NCI-H2081 treated with DMSO at 0.1 percent for 48 hours (cell line): ENCODE results near the gene AK1.
"Not testable (repeated sequence)": the region's sequence is repeated elsewhere in the genome, so short reads cannot be mapped to it uniquely, and the experiment has no call there.

Source experiments
- DNase-seq: peaks from one replicate; lab custom pipeline; 2025; lab: John Stamatoyannopoulos, UW

The AK1 gene

DNA sequence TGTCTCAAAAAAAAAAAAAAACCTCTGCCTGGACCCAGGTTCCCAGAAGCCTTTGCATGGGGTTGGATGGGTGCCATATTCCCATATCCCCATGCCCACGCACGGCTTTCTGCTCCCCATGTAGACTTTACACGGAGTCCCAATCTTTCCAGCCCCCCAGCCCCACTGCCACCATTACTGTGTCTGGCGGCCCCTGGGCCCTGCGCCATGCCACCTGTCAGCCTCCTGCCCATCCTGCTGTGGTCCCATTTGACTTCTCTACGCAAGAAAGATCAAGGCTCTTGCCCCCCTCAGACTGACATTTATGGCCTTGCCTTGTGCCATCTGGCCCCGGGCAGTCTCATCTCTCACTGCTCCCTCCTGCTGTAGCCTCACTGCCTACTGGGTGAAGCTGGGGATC is 6.5 kb upstream of the AK1 start:
- DNase-seq = no peak

DNA sequence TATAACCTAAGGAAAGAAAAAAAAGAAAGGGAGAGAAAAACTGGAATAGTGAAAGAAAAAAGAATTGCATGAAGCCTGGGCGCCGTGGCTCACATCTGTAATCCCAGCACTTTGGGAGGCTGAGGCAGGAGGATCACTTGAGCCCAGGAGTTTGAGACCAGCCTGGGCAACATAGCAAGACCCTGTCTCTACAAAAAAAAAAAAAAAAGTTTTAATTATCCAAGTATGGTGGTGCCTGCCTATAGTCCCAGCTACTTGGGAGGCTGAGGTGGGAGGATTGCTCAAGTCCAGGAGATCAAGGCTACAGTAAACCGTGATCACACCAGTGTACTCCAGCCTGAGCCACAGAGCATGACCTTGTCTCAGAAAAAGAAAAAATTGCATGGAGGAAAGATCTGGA is 4.2 kb upstream of the AK1 start:
- not testable (repeated sequence) for DNase-seq

DNA sequence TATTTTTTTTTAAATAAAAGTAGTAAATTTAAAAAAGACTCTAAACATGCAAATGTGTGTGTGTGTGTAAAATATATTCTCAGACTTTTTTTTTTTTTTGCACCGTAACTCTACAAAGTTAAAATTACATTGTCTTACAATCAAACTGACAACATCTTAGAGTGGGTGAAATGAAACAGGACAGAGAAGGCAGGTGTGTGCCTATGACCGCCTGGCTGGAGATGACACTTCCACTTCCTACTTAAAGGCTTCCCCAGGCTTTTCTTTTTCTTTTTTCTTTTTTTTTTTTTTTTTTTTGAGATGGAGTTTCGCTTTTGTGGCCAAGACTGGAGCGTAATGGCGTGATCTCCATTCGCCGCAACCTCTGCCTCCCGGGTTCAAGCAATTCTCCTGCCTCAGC is 2.7 kb upstream of the AK1 start:
- DNase-seq = no peak

DNA sequence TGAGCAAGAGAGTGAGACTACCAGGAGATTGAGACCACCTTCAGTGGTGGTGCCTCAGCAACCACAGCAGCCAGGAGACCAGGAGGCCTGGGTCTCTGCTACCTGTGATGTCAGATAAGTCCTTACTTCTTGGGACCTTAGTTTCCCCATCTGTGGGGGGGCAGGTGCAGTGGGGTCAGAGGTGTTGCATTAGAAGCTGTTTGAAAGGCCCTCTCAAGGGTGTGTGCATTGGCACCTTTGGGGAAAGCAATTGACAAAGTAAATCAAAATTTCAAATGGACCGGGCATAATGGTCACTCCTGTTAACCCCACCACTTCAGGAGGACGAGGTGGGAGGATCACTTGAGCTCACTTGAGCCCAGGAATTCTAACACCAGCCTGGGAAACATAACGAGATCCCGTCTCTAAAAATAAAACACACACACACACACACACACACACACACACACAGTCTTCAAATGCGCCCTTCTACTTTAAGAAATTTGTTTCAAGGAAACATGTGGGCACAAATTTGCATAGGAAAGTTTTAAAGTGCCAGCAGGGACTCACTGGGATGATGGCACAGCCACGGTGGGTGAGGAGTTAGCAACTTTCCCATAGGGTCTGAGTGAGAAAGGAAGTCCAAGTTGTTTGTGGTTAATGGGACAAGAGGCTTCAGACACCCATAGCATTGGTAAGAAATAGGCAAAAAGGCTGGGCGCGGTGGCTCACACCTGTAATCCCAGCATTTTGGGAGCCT is 1.3 kb upstream of the AK1 start:
- DNase-seq = no peak

DNA sequence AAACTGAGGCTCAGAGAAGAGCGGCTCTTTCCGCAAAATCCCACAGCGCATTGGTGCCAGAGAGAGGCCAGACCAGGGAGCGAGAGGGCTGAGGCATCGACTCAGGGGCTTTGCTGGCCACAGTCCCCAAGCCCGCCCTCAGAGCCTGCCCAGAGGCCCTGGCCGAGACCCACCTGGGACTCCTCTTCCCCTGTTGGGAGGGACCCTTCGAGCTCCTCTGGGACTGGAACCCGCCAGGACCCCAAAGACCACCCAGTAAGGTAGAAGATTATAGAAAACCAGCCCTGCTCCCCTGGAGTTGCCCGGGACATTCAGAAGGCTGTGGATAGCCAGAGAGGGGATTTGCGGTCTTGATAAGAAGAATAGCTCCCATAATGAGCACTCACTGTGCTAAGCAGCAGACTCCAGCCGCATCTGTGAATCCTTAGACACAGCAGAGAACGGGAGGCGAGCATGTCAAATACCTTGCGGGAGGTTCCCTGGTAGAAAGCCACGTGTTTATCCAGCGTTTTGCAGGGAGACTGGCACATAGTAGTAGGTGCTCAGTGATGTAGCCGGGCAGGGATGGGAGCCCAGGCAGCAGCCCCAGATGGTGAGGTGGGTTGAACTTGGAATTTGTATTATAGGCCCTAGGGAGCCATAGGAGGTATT is 651 bp upstream of the AK1 start:
- no peak for DNase-seq

DNA sequence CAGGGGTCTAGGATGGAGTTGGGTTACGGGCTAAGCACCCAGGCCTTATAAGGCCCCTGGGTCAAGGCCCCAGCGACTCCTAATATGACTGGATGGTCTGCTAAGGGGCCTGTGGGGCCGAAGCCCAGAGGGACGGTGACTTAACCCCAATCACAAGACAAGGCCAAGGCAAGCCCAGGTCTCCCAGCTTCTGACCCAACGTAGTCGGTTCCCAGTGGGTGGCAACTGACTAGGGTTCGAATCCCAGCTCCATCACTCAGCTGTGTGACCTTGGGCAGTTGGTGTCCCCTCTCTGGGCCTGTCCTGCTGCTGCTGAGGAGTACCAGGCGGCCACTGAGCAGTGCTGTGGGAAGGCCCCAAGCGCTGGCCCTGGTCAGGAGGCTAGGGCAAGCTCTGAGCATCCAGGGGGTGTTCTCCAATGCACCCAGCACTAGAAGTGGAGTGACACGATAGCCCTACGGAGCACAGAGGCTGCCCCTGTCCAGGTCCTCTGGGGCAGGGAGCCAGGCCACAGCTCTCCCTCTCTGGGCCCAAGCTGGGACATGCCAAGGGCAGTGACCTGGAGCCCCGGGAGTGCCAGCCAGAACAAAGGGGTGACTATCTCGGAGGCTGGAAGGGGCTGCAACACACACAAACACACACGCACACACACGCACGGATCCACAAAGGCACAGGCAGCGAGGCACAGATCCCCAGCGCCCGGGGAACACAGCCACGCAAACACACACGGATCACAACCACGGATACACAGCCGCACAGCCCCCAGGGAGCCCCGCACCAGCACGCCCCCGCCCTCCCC is 512 bp downstream of the AK1 start:
- DNase-seq = no peak

DNA sequence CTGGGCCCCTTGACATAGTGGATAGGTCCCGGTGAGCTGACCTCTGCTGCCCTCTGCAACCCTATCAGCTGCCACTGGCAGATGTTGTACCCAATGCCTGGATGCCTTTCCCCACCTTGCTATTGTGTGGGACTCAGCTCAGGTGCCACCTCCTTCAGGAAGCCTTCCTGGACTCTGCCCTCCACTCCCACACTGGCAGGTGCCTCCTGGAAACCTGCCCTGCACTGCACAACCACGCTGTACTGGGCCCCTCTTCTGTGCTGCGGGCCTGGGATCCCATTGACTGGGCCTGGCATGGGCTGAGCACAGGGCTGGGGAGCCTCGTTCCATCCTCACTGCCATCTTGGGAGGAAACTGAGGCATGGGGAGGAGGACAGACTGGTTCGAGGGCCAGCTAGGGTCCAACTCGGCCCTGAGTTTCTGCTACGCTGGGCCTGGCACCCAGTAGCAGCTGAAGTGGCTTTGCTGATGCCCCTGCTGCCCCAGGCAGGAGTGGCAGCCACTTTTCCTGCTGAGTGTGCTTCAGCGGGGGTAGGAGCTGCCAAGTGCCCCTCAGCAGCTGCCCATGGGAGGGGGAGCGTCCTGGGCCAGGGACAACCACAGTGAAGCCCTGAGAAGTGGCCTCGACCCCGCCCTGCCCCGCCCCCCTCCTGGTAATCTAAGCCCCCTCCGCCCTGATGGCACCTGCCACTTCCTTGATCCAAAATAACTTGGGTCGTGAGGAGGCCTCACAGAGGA is 1.3 kb downstream of the AK1 start:
- no peak for DNase-seq

DNA sequence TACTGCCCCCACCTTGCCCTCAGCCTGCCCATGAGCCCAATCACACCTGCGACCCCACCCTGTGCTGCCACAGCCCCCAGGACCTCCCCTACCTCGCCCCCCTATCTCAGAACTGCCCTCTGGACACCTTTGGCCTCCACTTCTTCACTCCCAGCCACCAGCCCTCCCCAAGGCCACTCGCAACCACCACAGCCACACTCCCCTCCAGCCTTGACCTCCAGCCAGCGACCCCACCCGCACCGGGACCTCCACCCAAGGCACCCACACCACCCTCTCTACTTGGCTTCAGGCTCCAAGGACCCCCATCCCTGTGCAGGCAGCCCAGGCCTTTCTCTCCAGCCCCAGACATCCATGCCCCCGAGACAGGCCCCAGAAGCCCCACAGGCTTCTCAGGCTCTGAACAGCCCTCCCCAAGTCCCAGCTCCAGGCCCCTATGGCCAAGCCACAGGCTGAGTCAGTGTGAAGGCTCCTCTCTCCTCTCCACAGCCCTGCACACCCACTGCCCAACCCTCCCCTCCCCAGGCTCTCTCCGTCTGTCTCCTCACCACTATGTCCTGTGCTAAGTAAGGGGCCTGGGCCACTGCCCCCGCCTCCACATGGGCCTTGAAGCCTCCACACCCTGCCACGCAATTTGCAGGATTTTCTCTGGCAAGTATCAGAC is 2.0 kb downstream of the AK1 start:
- DNase-seq = no peak

DNA sequence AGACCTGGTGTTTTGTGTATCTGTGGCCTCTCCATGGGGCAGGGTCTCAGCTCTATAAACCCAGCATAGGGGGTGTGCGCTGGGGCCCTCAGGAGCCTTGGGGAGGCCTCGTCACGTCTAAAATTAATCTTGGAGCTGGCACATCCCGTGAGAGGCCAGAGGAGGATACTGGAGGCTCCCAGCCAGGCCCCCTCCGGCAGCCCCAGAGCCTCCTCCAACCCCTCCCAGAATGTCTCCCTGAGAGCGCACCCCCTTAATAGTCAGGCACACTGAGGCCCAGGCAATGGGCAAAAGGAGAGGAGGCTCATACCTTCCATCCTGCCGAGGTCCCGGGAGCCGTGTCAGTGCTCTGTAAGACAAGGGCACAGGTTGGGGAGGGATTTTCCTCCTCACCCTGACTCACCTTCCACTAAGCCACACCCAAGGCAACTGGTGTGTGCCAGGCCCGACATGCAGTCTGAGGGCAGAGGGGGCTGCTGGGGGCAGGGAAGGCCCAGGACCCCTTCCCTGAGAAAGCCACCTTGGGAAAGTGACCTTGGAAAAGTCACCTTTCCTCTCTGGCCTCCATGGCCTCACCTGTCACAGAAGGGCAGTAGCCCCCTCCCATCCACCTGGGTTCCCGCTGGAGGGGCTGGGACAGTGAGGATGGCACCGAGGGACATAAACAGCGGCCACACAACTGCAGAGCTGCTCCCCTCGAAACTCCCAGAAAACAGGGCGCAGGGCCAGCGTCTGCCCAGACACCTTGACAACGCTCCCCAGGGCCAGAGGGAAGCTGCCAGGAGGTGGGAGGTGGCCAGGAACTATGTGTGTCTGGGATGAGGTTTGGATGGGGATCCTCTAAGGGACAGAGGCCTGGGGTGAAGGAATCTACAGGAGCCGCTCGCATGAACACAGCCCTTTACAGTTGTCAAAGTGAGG is 2.9 kb downstream of the AK1 start:
- DNase-seq = no peak

DNA sequence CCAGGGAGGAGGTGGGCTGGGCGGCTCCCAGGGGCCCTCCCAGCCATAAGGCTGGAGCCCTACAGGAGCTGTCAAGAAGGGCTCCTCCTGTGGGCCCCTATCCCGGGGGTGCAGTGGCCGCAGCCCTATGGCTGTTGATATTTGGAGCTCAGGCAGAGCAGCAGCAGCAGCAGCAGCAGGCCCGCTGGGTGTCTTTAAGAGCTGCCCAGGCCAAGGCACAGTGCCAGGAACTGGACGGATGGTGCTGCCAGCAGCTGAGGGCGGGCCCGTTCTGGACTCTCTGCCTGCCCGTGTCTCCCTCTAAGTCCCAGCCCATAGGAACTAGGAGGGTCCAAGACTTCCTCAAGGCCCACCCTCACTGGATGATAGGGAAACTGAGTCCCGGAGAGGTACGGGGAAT is 3.6 kb downstream of the AK1 start:
- no peak for DNase-seq

DNA sequence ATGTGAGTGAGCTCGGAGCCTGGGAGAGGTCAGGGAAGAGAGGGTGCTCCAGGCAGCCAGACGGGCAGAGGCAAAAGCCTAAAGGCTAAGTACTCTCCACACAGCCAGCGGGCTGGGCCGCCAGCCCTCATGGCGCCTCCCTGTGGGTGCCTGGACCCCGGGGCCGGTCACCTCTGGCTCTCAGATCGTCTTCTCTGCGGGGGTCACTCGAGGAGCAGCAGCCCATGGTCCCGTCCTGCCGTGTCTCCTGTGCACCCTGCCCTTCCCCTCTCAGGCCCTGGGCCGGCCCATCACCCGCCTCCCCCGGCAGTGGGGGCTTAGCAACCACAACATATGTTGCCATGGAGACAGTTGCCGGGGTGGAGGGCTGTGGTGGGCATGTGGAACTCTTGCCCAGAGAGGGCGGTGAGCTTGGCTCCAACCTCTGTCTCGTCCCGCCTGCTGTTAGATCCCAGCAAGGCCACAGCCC is 4.2 kb downstream of the AK1 start:
- no peak for DNase-seq

DNA sequence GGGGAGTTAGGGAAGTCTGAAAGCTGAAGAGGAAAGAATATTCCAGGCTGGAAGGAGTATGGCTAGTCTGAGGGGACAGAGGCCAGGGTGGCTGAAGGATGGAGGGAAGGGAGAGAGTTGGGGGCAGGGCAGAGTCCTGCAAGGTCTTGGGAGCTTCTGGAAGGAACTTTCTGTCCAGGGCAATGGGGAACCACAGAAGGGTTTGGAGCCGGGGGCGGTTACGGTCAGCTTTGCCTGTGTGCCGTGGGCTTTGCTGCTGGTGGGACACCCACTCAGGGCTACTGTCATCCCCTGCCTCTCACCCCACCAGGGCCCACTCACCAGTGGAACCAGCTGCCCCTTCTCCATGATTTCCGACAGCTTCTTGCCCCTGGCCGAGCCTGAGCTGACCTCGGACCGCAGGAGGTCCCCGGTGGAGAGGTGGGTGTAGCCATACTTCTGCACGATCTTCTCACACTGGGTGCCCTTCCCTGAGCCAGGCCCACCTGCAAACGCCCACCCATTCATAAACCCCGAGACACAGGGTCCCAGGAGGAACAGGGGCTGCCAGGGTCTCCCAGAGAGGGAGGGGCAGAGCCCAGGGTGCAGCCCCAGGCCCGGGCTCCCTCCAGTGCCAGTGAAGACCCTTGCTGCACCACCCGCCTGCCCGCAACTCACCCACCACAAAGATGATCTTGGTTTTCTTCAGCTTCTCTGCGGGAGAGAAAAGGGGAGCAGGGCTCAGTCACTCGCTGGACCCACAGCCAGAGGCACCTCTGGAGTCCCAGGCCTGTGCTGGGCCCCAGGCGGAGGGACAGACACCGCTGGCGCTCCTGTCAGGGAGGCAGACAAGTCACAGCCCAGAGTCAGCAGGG is 4.9 kb downstream of the AK1 start:
- DNase-seq = no peak

DNA sequence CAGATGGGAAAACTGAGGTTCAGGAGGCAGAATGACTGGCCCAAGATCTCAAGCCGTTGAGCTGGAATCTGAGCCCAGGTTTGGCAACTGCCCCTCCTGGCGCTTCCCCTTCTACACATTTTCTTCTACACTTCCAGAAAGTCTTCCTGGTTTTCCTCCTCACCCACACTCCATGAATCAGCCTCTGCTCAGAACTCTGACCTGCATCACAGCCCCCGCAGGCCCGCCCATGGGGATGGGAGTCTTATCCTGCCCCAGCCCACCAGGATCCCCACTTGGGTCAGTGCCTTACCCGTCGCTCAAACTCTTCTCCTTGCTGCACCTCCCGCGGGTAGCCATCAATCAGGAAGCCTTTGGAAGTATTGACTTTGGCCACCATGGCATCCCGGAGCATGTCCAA is 5.9 kb downstream of the AK1 start:
- DNase-seq = no peak

DNA sequence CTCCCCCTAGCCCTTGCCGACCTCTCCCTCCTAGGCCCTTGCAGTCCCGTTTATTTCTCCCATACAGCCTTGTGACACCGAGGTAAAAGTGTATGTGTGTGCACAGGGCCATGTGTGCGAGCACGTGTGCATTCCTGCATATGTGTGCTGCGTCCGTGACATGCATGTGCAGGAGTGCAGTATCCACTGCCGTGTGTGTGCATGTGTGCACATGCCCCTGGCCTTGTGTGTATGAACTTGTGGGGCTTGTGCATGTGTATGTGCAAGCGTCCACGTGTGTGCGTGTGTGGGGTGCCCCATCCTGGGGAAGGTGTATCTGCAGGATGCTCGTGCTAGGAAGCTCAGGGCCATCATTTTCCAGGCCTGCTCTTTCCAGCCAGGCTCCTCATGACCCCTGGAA is 6.6 kb downstream of the AK1 start:
- no peak for DNase-seq

DNA sequence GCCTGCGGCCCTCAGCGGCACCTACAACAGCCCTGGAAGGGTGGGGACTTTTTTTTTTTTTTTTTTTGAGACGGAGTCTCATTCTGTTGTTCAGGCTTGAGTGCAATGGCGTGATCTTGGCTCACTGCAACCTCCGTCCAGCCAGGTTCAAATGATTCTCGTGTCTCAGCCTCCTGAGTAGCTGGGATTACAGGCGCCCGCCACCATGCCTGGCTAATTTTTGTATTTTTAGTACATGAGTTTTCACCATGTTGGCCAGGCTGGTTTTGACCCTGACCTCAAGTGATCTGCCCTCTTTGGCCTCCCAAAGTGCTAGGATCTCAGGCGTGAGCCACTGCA is 7.4 kb downstream of the AK1 start:
- DNase-seq = not testable (repeated sequence)

DNA sequence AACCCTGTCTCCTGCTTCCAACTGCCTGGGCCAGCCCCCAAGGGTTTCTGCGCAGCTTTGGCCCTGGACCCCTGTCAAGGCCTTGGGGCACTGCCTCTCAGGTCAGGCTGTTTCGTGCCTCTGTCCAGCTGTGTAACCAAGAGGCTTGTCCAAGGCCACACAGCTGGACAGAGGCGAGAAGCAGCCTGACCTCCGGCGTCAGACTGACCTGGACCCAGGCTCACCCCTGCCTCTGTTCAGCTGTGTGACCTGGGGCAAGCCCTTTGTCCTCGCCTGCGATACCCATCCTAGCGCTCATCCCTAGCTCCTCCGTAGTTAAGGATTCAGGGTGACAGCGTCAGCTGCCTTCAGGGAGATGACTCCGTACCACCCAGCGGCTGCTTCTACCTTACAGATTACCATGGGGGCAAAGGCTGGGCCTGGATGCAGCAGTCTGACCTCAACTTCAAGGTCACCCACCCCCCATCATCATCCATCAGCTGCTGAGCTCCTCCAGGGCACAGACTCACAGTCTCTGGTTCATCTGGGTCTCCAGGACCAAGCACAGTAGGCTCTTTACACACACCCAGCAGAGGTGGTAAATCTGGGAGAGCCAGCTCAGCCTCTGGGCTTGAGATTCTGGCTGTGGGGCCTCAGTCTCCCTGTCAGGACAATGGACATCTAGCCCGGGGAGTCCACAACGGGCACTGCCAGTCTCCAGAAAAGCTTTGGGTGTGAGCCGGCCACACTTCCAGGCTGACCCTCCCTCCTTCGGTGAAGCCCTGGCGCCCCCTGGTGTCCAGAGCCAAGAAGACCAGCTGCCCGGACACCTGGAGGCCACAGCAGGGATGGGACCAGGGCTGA is 7.9 kb downstream of the AK1 start:
- DNase-seq = no peak

DNA sequence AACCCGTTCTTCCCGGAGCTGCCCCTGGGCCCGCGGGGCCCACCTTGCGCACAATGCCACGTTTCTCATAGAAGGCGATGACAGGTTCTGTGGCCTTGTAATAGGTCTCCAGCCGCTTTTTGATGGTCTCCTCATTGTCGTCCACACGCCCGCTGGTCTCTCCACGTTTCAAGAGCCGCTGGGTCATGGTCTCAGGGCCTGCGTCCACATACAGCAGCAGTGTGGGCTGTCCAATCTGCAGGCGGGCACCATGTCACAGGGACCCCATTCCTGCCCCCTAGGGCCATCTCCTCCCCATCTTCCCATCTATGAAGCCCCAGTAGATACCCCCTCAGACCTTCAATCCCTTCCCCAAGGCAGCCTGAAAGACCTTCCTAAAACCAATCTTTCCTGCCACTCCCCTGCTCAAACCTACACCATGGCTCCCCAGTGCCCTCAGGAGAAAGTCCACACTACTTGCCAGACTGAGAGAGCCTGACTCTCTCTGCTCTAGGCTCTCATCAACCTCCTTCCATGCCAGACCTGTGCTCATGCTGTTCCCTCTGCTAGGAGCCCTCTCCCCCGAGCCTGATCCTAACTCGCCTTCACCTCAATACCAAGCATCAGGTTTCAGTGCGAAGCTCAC is 9.1 kb downstream of the AK1 start:
- no peak for DNase-seq
